GM21737 (cell line): ENCODE results near the gene ASAH2.
"Not testable (repeated sequence)": the region's sequence is repeated elsewhere in the genome, so short reads cannot be mapped to it uniquely, and the experiment has no call there.

Experiments used
- ATAC-seq: cut with Tn5 transposase; IDR thresholded peaks from one replicate; pipeline ENCODE4 v1.9.1; 2021; ENCODE audit warnings: mild to moderate bottlenecking, moderate library complexity; ENCODE audit not compliant: unreplicated experiment

ASAH2 gene

GRCh38 chr10:50251394-50251793 is at the start of gene ASAH2:
Gene ASAH2, minus strand, starts transcription at chr10:50251516. Its CDS starts 2,906 bp downstream, at chr10:50248610.
- ATAC-seq, result no peak

DNA sequence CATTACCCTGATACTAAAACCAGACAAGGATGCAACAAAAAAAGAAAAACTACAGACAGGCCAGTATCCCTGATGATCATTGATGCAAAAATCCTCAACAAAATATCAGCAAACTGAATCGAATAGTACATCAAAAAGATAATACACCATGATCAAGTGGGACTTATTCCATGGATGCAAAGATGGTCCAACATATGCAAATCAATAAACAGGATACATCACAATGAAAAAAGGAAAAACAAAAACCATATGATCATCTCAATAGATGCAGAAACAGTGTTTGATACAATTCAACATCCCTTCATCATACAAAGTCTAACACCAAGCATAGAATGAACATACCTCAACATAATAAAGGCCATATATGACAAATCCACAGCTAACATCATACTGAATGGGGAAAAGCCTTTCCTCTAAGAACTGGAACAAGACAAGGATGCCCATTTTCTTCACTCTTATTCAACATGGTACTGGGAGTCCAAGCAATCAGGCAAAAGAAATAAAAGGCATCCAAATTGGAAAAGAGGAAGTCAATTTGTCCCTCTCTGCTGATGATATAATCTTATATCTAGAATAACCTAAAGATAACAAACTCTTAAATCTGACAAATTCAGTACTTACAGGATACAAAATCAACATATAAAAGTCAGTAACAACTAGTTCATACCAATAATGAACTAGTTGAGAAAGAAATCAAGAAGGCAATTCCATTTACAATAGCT is 48.8 kb upstream of the ASAH2 start:
- no peak for ATAC-seq

- ATAC-seq, result no peak
Measured at GRCh38 chr10:50295367-50295766, 44.1 kb upstream of the ASAH2 start.

- ATAC-seq, result no peak
Measured at GRCh38 chr10:50294582-50294981, 43.3 kb upstream of the ASAH2 start.

DNA sequence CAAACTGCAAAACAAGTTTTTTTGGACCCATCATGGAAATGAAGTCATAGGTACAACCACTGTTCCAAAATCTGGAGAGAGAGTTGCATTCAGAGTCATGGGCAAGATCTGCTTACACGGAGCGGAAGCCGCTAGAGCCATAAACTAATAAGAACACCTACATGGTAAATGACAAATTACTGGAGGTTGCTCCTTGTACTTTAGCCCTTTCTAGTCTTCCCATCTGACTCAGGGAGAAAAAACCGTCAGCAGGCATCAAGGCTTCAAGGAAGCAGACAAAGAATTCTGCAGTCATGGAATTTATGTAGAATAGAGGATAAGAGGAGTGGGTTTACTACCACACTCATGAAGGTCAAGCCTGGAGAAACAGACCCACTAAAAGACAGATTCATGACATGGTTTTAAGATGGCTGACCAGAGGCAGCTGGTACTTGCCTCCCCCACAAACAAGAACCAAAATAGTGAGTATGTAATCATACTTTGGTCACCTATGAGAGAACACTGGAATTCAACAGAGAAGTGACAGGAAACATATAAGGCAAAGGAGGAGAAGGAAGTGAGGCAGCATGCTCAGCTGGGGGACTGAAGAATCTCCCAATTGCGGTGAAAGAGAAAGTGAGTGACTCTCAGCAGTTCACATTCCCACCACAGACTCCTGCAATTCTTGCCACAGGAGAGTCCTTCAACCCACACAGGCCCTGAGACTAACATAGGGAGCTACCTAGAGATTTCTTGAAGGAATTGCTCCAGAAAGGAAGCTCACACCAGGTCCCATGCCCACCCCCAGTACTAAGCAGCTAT is 42.4 kb upstream of the ASAH2 start:
- ATAC-seq, result no peak

DNA sequence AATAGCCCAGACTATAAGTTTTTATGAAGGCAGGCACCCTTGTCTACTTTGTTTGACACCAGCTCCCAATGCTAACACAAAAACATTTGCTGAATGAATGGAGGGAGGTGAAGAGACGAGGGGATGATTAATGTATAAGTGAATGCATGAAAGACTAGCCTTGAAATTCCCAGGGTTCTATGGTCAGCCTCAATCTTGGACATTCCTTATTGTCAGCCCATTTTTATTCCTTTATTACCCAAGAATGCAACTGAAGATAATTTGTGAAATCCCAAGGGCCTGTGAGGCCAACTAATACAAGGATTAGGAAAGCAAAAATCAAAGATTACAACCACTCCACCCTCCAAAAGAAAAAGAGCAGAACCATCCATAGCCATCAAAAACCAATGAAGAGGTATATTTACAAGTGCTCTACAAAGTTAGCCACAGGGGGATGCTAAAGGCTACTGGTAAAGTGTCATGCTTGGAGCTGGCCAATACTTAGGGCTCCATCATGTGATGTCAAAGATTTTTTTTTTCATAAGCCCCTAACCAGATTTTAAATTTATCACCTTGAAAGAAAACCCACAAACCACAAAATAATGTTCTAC is 40.0 kb upstream of the ASAH2 start:
- no peak for ATAC-seq

- ATAC-seq, result no peak
Measured at GRCh38 chr10:50289196-50289595, 37.9 kb upstream of the ASAH2 start.

- ATAC-seq, result no peak
Measured at GRCh38 chr10:50286996-50287803, 35.9 kb upstream of the ASAH2 start.

GRCh38 chr10:50286517-50286916 is 35.2 kb upstream of the ASAH2 start:
- ATAC-seq, result no peak

DNA sequence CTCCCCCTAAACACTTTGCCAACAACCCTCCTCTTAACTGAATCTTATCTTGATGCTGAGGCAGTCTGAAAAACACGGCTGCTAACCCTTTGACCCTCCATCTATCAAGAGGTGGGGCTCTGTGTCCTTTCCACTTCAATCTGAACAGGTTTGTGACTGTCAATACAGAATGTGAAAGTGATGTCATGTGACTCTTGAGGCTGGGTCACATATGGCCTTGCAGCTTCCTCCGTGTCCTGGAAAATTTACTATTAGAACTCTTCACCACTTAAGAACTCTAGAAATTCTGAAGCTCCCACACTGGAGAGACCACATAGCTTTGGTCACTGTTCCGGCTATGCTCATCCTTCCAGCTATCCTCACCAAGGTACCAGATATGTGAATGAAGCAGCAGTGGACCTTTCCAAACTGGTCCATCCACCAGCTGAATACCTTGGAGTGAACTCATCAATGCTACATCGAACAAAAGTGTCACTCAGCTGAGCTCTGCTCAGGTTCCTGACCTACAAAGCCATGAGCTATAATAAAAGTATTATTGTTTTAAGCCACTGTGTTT is 30.7 kb upstream of the ASAH2 start:
- no peak for ATAC-seq

DNA sequence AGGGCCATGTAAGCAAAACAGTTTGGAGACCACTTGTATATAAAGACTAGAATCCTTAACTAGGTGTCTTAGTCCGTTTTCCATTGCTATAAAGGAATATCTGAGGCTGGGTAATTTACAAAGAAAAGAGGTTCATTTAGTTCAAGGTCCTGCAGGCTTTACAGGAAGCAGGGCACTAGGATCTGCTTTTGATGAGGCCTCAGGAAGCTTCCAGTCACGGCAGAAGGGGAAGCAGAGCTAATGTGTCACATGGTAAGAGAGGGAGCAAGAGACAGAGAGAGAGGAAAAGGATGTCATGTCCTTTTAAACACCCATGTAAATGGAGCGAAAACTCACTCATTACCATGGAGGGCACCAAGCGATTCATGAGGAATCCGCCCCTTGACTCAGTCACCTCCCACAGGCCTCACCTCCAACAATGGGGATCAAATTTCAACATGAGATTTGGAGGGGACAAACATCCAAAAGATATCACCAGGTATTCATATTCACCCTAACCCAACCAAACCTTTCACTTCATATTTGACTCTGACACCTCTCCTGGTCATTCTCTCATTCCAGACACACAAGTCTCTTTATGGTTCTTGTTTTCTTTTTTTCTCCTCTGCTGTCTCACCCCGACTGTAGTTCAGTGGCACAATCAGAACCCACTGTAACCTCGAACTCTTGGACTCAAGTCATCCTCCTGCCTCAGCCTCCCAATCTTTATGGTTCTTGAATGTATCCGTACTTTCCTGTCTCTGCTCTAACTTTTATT is 30.1 kb upstream of the ASAH2 start:
- ATAC-seq, result no peak

- ATAC-seq, result no peak
Measured at GRCh38 chr10:50280049-50280841, 28.9 kb upstream of the ASAH2 start.

DNA sequence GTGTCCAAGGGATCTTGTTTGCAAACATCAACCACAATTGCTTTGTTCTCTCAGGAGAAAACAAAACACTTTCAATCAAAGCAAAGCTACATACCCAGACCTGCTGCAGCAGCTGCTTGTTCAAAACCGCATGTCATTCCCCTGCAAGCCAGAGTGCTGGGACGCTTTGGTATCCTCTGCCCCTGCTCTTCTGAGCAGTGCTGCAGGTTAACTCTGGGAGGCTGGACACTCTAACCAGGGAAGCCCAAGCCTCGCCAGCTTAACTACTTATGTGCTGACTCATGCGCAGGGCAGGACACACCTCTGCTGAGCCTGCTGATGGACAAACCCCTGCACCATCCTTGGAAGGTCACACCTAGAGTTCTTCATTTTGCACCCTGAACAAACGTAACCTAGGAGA is 28.2 kb upstream of the ASAH2 start:
- ATAC-seq, result no peak

- peak; percentile 68 for ATAC-seq
Measured at GRCh38 chr10:50275650-50276235, 24.4 kb upstream of the ASAH2 start.

DNA sequence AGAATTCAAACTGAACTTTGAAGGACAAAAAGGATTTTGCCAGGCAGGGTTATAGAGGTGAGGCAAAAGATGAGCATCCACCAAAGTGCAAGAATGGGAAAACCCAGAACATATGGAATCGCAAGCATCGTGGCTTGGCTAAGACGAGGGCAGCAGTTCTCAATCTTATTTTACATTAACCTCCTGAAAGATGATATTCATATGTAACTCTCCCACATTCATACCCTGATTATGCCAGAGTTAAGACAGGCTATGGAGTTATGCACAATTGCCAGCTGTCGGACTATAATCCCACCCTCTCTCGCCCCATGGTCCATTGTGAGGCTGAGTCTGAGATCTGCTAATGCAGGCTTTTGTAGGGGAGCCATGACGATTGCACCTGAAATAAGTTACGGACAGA is 21.2 kb upstream of the ASAH2 start:
- ATAC-seq, result no peak

DNA sequence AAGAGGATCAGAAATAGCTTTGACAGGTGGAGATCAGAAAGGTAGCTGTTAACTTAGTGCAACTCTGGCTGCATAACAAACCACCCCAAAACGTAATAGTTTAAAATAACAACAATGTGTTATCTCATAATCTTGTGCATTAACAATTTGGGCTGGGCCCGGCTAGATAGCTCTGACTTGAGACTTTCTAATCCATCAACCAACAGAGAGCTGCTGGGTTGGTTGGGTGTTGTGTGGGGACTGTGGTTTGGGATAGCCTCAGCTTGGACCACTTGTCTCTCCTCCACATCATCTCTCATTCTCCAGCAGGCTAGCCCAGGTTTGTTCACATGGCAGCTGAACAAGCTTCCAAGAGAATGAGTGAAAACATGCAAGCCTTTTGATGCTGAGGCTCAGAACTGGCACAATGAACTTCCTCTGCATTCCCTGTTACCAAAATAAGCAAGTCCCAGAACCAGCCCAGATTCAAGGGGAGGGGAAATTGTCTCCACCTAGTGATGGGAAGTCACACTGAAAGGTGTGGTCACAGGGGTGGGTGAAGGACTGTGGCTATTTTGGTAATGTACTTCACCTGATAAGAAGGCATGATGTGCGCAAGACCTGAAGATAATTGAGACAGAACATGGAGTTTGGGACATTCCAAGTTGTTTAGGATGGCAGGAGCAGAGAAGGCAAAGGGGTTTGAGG is 20.4 kb upstream of the ASAH2 start:
- ATAC-seq, result no peak

- ATAC-seq, result not testable (repeated sequence)
Measured at GRCh38 chr10:50267877-50268276, 16.6 kb upstream of the ASAH2 start.

DNA sequence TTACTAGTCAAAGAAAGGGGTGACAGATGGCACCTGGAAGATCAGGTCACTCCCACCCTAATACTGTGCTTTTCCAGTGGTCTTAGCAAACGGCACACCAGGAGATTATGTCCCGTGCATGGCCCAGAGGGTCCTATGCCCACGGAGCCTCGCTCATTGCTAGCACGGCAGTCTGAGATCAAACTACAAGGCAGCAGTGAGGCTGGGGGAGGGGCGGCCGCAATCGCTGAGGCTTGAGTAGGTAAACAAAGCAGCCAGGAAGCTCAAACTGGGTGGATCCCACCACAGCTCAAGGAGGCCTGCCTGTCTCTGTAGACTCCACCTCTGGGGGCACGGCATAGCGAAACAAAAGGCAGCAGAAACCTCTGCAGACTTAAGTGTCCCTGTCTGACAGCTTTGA is 11.3 kb upstream of the ASAH2 start:
- ATAC-seq, result not testable (repeated sequence)
